Amniotic stem cell (primary cell): ENCODE results near the gene TAF8.
"Not testable (repeated sequence)": the region's sequence is repeated elsewhere in the genome, so short reads cannot be mapped to it uniquely, and the experiment has no call there.

Experiments used
- DNase-seq: peaks from one replicate; lab custom pipeline; 2025; lab: John Stamatoyannopoulos, UW

The TAF8 gene

GRCh38 chr6:42029062-42029685 lies 21.1 kb upstream of the TAF8 start:
- no peak for DNase-seq

- no peak for DNase-seq
Observed at GRCh38 chr6:42029881-42030280, 20.4 kb upstream of the TAF8 start.

- no peak for DNase-seq
Observed at GRCh38 chr6:42030585-42031506, 19.5 kb upstream of the TAF8 start.

GRCh38 chr6:42032366-42032765 lies 18.0 kb upstream of the TAF8 start:
- DNase-seq: no peak

- DNase-seq: not testable (repeated sequence)
Observed at GRCh38 chr6:42037669-42038068, 12.7 kb upstream of the TAF8 start.

DNA sequence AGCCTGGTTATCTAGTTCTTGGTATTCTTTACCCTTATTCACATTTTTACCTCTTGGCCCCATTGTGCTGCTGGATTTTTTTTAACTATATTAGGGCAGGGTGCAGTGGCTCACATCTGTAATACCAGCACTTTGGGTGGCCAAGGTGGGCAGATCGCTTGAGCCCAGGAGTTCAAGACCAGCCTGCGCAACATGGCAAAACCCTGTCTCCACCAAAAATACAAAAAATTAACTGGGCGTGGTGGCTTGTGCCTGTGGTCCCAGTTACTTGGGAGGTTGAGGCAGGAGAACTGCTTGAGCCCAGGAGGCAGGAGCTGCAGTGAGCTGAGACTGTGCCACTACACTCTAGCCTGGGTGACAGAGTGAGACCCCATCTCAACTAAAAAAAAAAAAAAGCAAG lies 12.2 kb upstream of the TAF8 start:
- DNase-seq: no peak

- no peak for DNase-seq
Observed at GRCh38 chr6:42038811-42039408, 11.4 kb upstream of the TAF8 start.

GRCh38 chr6:42040856-42041480 lies 9.4 kb upstream of the TAF8 start:
- DNase-seq: no peak

GRCh38 chr6:42041481-42042053 lies 8.8 kb upstream of the TAF8 start:
- DNase-seq: no peak

DNA sequence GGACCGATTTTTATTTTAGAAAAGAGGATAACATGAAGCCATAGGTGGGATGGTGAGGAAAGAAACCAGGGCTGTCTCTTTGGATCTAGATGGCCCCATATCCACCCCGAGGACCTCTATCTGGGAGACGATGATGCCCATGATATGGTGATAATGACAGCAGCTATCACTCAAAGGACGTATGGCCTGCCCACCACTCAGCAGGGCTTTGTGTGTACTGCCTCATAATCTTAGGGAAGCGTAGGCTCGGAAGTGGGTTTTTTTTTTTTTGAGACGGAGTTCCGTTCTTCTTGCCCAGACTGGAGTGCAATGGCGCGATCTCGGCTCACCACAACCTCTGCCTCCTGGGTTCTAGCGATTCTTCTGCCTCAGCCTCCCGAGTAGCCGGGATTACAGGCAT lies 8.2 kb upstream of the TAF8 start:
- DNase-seq: no peak

DNA sequence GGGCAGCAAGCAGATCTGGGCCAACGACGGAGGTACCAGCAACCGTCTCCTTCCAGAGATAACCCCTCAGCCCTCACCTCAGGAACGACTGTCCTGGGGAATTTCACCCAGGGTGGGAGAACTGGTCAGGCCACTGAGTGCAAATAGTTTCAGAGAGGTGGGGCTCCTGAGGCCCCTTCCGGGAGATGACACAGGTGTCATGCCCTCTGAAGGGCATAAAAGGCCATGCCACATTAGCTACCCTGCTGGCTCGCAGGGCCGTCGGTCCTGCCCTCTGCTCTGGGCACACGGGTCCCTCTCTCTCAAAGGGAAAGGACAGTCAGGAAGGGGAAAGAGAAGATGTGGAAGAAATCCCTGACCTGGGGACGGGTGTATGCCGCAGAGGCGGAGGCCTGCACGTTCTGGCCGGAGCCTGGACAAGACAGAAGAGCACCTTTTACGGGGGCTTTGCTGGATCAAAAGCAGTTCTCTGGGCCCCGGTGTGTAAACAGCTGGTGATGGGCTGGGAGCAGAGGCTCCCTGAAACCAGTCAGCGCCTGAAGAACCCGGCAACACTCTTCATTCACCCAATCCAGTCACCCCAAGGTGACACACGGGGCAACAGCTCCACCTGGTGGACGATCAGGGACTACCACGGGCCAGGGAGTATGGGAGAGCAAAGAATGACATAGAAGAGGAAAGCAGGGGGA lies 6.4 kb upstream of the TAF8 start:
- DNase-seq: peak; percentile 61

DNA sequence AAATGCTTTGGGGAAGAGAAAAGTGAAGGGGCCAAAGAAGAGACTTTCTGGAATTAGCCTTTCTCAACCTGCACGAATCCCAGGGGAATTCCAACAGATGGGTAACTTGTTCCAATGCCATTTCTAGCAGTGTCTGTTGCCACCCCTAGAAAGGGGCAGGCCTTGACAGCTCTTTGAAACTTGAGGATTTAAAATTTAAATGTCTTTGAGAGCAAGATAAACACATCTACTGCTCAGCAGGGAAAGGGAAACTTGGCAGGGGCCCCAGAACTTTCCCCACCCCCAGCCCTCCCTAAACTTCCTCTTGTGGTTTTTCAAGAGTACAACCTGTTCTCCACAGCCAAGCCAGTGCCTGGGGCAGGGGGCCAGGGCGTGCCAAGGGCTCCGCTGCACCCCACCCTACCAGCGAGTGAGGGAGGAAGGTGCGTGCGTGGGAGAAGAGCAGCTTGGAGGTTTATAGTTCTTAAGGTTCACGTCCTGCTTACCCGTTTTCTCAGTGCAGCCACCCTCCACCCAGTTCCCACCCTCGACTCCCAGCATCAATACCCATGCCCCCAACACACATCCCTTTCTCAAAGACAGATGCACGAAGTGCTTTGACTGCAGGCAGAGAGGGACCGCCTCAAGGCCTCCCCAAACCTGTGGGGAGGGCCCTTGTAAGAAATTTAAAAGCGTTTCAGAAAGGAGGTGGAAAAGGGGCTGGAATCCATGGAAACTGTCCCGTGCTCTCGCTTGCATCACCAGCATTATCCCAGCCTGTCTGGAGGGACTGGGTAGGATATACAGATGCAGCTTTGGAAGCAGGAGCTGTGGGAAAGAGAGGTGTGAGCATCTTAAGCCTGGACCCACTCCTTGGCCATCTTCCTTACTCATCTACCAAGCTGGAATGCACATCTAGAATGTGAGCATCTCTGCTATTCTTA lies 4.5 kb upstream of the TAF8 start:
- DNase-seq: no peak

DNA sequence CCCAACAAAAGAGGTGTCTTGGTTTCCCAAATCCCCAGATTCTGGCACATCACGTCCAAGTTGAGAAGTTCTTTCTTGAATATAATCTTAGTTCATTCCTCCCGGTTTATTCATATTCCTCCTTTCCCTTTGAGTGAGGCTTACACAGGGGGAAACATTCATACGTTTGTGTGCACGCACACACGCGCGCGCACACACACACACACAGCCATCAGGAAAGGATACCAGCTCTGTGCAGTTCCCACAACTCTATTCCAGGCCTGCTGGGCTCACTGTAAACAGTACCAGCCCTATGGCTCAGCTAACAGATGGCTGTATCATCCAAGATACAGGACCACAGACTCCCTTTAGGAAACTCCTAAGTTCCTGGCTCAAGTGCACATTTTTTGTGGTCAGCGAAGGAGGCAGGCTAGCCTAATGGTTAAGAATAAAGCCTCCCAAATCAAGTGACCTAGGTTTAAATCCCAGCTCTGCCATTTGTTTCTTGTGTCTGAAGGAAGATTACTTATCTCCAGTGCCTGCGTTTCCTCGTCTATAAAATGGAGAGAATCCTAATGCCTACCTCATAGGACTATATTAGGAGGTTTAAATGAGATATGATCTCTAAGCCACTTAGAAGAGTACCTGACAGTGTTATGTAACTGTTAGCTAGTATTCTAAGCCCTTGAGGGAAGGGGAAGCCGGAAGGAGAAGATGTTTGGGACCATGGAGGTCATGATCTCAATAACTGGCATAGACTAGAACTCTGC lies 3.7 kb upstream of the TAF8 start:
- no peak for DNase-seq

GRCh38 chr6:42047213-42047590 lies 3.1 kb upstream of the TAF8 start:
- no peak for DNase-seq

DNA sequence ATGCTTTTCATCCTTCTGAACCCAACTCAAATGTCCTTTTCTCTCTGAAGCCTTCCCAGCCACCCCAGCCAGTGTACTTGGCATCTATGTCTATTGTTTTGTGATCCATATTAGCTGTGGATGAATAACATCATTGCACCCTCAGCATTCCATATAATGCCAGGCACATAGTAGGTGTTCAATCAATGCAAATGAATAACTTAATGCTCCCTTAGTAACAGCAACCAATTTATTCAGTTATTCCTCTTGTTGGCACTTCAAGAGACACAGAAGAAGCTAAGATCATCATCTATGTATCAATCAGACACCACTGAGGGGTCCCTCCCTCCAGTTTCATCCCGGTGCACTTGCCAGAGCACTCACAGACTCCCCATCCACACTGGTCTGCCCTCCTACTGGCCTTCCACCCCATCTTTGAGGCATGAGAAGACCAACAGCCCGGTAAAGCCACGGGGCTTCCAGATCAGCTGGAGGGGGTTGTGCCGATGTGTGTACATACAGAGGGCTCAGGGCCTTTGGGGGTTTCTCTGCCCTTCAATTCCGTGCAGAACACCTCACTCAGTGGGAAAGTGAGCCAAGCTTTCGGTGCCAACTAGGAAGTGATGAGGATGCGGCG lies 2.4 kb upstream of the TAF8 start:
- DNase-seq: no peak

- DNase-seq: no peak
Observed at GRCh38 chr6:42049116-42049809, 1.1 kb upstream of the TAF8 start.

GRCh38 chr6:42049948-42050296 lies 402 bp upstream of the TAF8 start:
- DNase-seq: no peak

DNA sequence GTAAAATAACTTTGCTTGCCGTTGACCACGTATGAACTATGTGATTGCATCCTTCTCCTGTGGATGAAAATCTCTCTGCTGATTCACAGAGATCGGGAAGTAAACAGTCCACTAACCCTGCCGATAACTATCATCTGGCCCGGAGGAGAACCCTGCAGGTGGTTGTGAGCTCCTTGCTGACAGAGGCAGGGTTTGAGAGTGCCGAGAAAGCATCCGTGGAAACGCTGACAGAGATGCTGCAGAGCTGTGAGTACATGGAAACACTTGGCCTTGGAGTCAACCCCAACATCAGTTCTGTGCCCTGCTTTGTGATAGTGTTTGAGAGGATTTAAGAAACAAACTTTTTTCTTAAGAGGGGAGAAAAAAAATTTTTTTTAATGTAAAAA lies 937 bp downstream of the TAF8 start:
- no peak for DNase-seq

- DNase-seq: no peak
Observed at GRCh38 chr6:42053601-42054000, 3.3 kb downstream of the TAF8 start.
